Activated CD4-positive, alpha-beta T cell treated with anti-CD3 and anti-CD28 coated beads, Interleukin-2, Interleukin-4, amounts not matched to agents 100 ng/mL and 50 ng/mL, durations not matched to agents 16 hours and 8 hours (primary cell): ENCODE data around the gene NUBPL.
"Not testable (repeated sequence)": the region's sequence is repeated elsewhere in the genome, so short reads cannot be mapped to it uniquely, and the experiment has no call there.

Source experiments
- DNase-seq: peaks from one replicate; pipeline ENCODE4 v3.0.0-alpha.2; 2020; ENCODE audit warnings: low spot score

NUBPL gene

DNA sequence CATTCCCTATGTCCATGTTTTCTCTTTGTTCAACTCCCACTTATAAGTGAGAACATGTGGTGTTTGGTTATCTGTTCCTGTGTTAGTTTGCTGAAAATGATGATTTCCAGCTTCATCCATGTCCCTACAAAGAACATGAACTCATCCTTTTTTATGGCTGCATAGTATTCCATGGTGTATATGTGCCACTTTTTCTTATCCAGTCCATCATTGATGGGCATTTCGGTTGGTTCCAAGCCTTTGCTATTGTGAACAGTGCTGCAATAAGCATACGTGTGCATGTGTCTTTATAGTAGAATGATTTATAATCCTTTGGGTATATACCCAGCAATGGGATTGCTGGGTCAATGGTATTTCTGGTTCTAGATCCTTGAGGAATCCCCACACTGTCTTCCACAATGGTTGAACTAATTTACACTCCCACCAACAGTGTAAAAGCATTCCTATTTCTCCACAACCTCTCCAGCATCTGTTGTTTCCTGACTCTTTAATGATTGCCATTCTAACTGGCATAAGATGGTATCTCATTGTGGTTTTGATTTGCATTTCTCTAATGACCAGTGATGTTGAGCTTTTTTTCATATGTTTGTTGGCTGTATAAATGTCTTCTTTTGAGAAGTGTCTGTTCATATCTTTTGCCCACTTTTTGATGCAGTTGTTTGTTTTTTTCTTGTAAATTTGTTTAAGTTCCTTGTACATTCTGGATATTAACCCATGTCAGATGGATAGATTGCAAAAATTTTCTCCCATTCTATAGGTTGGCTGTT is 252.7 kb downstream of the NUBPL start:
- DNase-seq, result not testable (repeated sequence)

DNA sequence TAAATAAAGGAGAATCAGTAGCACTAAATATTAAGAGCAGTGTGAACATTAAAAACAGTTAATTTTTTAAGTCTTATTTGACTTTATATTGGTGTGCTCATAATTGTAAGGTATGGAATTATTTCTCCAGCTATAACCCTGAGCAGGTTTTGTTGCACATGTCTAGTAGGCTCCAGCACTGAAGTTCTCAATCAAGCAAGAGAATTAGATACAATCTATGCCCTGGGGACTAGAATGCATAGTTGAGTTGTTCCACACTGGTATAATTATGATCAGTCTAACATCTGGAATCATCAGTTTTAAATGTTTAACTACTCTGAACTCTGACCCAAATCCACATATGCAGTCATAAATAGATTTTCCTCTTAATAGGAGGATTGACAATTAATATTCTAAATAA is 258.1 kb downstream of the NUBPL start:
- DNase-seq, result no peak

DNA sequence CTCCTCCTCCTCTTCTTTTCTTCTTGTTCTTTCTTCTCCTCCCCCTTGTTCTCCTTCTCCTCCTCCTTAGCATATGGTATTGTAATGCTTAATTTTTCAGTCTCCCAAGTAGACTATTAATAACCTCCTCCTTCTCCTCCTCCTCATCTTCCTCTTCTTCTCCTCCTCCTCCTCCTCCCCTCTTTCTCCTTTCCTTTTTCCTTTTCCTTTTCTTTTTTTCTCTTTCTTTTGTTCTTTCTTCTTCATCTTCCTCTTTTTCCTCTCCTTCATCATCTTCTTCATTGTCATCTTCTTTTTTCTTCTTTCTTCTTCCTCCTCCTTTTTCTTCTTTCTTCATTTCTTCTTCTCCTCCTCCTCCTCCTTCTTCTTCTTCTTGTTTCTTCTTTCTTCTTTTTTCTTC is 264.3 kb downstream of the NUBPL start:
- DNase-seq, result no peak

DNA sequence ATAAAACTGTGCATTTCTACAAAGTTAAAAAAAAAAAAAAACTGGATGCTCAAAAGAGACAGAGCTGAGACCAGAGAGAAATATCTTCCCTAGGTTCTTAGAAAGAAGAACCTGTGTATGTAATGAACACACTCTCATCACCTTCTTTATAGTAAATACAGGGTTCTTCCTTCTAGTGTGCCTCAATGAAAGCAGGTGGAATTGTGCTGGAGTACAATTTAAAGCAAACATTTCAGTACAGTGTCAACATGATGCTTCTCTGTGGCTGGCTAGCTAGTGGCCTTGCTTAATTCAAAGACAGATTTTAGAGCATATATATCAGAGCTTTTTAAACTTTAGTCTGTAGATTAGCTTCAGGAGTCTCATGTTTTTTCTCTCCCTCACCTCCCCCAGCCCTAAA is 266.1 kb downstream of the NUBPL start:
- DNase-seq, result no peak

DNA sequence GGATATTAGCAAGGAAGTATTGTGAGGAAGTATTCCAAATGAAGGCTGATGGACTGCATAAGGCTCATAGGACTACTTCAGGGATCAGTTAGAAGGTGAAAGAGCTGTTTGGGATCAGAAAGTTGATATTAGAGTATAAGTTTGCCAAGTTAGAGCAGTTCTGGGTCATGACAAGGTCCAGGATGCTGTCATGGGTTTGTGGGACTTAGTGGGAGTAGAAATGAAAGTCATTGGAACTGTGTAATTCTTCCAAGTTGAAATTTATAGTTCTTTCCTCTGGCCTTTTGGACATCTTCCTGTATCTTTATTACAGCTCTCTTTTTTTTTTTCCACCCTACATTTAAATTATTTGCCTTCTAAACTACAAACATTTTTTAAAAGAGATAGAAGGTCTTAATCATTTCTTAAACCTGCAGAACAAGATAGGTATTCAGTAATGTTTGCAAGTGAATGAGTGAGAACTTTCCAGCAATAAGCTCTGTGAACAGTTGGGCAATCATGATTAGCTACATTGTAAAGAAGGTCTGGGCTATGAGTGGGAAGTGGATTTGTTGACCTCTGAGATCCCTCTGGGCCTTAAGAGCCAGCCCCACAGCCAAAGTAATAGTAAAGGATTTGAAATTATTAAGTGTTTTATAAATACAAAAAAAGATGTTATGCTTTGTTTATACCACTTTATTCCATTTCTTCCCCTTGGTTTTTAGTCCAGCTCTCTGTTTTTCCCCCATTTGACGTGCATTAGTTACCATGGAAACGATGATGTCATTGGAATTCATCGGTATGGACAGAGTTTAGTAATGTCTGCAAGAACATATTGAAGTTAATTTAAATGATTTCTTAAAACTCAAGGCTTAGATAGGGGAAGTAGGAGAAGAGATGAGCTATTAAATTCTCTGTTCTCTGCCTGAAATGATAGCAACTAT is 268.0 kb downstream of the NUBPL start:
- DNase-seq, result no peak

DNA sequence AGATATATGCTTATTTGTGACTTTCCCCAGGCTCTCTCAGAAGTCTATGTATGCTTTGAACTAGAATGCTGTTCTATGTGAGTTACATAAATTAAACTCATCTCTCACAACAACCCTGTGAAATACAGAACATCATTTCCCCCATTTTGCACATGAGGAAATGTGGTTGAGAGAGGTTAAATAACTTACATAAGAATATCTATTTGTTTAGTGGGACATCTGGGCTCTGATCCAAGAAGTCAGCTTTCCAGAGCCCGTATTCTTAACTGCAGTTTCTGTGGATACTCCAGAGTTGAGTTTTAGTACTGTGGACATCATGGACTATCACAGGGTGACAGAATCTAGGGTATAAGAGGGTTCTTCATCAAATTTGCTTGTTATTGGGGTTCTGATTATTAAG is 273.4 kb downstream of the NUBPL start:
- no peak for DNase-seq

DNA sequence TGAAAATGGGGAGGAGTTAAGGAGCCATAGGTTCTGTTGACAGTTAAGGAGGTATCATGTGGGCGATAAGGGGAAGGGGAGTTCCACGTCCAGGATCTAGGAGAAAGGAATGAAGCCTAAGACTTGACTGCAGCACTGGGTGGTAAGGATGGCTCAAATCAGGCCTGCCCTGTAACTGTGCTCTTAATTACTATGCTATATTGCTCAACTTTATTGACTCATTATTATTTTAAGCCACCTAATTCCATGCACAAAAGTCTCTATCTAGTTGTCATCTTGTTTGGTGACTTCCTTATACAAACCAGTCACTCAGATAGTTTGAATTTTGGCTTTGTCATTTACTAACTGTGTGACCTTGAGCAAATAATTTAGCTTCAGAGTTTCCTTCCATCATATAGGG is 273.8 kb downstream of the NUBPL start:
- DNase-seq, result no peak

DNA sequence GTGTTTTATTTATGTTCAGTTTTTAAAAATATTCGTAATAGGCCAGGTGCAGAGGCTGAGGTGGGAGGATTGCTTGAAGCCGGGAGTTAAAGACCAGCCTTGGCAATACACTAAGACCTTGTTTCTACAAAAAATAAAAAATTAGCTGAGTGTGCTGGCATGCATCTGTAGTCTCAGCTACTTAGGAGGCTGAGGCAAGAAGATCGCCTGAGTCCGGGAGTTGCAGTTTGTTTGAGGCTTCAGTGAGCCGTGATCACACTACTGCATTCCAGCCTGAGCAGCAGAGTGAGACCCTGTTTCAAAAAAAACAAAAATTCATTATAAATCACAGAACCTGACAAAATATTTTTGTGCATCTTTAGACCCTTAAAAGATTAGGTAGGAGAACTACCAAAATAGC is 275.8 kb downstream of the NUBPL start:
- no peak for DNase-seq

DNA sequence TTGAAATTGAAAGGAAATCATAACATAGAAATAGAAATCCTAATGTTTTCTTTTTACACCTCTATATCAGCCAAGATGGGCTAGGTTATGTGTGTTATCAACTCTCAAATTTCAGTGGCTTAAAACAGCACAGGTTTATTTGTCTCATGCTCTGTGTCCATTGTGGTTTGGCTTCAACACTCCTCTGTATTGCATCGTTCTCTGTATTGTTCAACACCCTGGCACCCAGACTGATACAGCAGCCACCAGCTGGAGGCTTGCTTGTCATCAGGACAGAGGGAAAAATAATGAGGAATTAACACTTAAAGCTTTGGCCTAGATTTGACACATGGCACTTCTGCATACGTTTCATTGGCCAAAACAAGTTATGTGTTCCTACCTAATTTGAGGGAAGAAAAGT is 281.7 kb downstream of the NUBPL start:
- DNase-seq, result no peak

DNA sequence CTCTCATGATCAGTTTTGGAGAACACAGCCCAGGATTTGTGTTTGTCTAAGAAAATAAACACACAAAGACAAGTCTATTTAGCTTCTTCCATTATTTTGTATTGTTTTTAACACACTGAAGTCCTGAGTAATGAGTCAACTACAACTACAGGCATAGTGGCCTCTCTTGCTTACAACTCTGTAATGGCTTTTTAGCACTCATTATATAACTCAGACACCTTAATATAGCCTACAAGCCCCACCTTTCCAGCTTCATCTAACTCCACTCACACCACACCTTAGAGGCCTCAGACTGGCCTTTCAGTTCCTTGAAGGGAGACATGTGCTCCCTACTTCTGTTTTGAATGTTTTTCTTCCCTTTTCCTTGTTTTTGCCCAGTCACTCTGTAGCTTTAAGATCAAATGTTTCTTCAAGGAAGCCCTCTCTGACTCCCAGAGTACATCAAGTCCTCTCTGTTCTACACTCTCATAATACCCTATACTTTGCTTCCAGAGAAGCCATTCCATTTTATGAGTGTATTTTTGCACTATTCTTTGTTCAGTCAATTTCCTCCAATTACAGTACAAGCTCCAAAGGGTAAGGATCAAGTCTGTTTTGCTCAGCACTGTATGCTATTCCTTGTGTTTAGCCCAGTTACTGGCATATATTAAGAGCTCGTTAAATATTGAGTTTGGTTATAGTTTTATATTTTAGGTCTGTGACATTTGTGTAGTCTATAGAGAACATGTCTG is 282.3 kb downstream of the NUBPL start:
- no peak for DNase-seq

DNA sequence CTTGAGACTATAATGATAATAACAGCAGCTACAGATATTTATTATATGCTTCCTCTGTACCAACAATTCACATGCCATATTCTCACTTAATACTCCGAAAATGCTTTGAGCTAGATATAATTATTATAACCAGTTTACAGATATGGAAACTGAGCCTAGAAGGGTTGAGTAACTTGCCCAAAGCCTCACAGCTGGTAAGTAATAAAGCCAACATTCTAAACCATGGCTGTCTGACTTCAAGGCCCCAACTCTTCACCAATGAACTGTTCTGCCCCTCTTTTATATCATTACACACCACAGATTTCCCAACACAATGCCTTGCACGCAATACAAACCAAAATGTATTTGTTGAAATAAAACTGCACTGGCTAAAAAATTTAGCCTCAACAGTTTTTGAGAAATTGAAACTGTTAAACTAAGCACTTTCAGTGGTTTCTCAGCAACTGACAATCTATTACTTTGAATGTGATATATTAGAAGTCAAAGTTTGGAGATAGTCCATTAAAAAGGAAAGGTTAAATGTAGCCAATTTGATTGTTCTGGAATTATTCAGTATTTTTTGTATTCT is 293.4 kb downstream of the NUBPL start:
- DNase-seq, result no peak

DNA sequence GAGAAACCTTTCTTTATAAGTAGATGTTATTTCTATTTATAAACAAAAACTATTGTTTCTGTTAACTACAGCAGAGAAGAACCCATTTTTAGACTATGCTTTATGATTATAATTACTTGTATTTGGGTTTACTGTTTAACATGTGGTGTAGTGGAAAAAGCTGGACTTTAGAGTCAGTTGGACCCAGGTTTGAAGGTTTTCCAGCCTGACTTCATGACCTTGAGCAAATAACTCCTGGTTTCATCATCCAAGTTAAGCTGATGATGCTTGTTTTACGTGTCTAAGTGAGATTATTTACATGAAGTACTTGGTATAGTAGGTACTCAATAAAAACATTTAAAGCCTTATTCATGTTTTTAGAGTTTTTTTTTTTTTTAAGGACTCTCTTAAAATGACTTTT is 294.1 kb downstream of the NUBPL start:
- DNase-seq, result no peak

DNA sequence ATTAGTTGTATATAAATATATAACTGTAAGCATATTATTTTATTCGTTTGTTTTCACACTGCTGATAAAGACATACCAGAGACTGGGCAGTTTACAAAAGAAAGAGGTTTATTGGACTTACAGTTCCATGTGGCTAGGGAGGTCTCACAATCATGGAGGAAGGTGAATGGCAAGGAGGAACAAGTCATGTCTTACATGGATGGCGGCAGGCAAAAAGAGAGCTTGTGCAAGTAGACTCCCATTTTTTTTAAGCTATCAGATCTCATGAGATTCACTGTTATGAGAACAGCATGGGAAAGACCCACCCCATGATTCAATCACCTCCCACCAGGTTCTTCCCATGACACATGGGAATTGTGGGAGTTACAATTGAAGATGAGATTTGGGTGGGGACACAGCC is 294.8 kb downstream of the NUBPL start:
- DNase-seq, result not testable (repeated sequence)

DNA sequence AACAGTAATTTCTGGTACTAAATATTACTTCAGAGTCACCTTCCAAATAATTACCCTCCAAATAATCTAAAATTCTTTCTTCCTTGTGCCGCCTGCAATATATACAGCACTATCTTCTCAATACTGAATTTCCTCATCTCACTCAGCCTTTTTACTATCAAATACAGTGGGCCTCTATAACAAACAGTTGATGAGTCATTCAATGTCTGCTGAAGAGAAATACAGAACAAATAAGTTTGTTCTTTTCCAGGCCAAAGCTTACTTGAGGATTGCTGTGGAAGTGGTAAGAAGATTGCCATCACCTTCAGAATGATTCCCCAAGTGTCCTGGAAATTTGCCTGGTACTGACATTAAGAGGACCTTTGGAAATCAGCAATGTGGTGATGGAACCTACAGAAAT is 297.7 kb downstream of the NUBPL start:
- no peak for DNase-seq

DNA sequence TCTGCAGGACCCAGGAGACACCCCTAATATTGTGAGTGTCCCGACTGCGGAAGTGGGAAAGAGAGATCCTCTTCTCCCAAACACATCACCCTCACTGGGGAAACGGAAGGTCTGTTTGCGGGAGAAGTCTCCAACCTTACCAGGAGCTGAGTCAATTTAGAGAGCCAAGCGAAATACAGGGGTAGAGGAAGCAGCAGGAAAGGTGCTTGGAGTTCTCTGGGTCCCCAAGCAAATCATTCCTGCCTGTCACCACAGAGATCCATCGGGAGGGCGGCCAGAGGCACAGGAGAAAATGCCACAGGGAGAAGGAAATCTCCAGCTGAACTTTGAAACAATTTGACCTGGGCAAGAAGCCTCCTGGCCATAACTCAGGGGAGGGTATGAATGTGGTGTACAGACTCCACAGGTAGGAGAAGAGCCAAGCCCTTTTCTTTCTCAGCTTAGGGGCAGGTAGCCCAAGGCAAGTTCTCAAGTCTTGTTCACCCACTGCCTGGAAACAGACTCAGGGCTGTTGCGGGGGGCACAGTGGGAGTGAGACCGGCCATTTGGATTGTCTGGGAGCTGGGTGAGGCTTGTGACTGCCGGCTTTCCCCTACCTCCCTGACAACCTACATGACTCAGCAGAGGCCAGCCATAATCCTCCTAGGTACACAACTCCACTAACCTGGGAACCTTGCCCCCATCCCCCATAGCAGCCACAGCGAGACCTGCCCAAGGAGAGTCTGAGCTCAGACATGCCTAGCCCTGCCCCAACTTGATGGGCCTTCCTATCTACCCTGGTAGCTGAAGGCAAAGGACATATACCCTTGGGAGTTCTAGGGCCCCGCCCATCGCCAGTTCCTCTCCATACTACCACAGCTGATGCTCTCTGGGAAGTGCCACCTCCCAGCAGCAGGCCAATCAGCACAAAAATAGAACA is 304.0 kb downstream of the NUBPL start:
- DNase-seq, result no peak

DNA sequence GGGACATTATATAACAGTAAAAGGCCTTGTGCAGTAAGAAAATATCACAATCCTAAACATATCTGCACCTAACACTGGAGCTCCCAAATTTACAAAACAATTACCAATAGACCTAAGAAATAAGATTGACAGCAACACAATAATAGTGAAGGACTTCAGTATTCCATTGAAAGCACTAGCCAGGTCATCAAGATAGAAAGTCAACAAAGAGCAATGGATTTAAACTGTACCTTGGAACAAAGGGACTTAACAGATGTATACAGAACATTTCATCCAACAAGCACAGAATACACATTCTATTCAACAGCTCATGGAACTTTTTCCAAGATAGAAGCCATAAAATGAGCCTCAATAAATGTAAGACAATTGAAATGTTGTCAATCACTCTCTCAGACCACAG is 306.4 kb downstream of the NUBPL start:
- DNase-seq, result no peak

DNA sequence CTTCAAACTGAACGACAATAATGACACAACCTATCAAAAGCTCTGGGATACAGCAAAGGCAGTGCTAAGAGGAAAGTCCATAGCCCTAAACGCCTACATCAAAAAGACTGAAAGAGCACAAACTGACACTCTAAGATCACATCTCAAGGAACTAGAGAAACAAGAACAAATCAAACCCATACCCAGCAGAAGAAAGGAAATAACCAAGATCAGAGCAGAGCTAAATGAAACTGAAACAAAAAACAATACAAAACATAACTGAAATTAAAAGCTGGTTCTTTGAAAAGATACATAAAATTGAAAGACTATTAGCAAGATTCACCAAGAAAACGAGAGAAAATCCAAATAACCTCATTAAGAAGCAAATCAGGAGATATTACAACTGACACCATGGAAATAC is 306.9 kb downstream of the NUBPL start:
- DNase-seq, result not testable (repeated sequence)

DNA sequence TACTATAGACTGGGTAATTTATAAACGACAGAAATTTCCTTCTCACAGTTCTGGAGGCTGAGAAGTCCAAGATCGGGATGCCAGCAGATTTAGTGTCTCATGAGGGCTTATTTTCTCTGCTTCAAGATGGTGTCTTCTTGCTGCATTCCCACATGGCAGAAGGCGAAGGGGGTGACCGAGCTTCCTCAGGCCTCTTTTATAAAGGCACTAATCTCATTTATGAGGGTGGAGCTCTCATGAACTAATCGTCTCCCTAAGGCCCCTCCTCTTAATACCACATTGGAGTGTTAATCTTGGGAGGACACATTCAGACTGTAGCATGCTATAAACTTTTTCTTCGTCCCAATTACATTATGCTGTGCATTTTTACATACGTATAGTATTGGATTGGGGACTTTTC is 315.5 kb downstream of the NUBPL start:
- DNase-seq, result no peak

DNA sequence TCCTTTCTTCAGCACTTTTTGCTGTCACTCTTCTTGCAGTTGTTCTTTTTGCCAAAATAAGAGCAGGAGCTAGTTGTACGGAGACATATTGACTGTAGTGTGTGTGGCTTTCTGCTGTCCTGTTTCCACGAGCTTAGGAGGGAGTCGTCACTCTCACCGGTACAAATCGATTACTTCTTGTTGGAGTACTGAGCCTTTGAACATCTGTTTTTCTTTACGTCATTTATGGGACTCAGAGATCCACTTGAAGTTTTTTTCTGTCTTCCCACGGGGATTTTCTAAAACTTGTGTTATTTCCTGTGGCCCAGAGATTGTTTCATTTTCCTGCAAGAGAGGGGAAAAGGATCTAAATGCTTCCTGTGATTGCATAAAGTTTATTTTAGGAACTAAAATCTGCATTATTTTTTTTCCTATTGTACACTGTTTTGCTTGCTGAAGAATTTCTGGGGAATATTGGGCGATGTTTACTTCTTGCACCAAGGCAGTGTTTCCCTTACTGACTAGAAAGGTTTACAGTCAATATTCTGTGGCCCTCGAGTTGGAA is 316.1 kb downstream of the NUBPL start:
- no peak for DNase-seq

DNA sequence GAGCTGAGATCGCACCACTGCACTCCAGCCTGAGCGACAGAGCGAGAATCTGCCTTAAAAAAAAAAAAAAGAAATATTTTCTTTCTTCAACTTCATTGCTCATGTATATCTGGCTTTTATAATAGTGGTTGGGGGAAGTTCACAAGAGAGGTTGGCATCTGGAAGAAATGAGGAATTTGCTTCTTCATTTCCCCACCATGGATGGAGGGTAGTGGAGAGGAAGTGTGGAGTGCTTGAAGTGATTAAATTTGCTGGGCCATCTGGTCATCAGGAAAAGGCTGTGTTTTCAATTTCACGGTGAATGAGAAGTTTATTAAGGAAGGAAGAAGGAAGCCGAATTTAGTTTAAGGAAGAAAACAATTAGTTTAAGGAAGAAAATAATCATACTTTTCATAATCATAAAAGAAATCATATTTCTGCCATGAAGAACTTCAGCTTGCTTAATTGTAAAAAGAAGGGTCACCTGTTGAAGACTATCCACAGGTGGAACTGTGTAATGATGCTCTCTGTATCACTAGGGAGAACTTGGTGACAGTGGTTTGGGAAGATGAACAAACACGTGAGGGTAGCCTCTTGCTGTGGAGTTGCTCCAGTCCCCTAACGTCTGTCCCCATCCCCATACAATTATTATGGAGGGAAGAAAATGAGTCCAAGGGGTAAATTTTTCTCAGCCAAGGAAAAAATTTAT is 318.6 kb downstream of the NUBPL start:
- DNase-seq, result no peak
